ENCODE measurements around the gene DLG1.

GRCh38 chr3:197292648-197293047, 5.8 kb downstream of the DLG1 start:
- TF ChIP-seq ZNF212 (CRISPR knock-in tag; IDR thresholded peaks at IDR 0.05), result no peak
- no peak for TF ChIP-seq CREM (IDR thresholded peaks at IDR 0.05; ENCODE audit: low read depth)
